ENCODE measurements around the gene ABHD16B. TPM values are rescaled to one million over a fixed set of nuclear protein-coding genes. Genes with fewer than 3 reads are reported as not detected.

The ABHD16B gene
- total and polyA plus RNA-seq, 10 of the 15 experiments (the other 5 are each of a cell fraction or from before 2014, with no cell fraction given): 0.13 TPM; not detected in 9

GRCh38 chr20:63835021-63835858 lies 26.1 kb upstream of the ABHD16B start:
- in situ Hi-C loops (cut with MboI): no loop called here
- H3K4me1 ChIP-seq (ENCODE audit: control insufficient read depth, insufficient read depth, low read length): no peaks in the 10 kb centered on the region
- H3K9ac ChIP-seq (ENCODE audit: control insufficient read depth, insufficient read depth, low read length): no peak overlapping the region
- CTCF ChIA-PET: no interaction called here
- intact Hi-C loops (cut with micrococcal nuclease; ENCODE audit: unreplicated experiment): no loop called here
- ATAC-seq (peak; percentile 83), FAIRE-seq (no peak), DNase-seq (ENCODE audit: low read depth, low spot score) (no peak)
- H3K4me3 ChIP-seq: no peak overlapping the region
- H4K20me1 ChIP-seq (ENCODE audit: control insufficient read depth, insufficient read depth): no peaks in the 10 kb centered on the region
- SMC1A ChIA-PET (ENCODE audit: uncharacterized antibody, unreplicated experiment): no interaction called here
- no peak overlapping the region for H3K4me2 ChIP-seq (ENCODE audit: control insufficient read depth, insufficient read depth)
- POLR2A ChIA-PET: no interaction called here
- no peaks in the 10 kb centered on the region for H3K9me3 ChIP-seq (replicated peaks; ENCODE audit: control insufficient read depth, insufficient read depth, low read length)
- H3K27ac ChIP-seq (ENCODE audit: control insufficient read depth, insufficient read depth): no peak overlapping the region
- H3K36me3 ChIP-seq (ENCODE audit: control insufficient read depth in 2 of 2, insufficient read depth in 2 of 2, low read length in 1 of 2): no peaks in the 10 kb centered on the region
- BruUV-seq (replicated peaks): no TSS peak
- WGBS (ENCODE audit: insufficient coverage, insufficient replicate concordance, low lambda C conversion rate, missing lambda C conversion rate): 26% methylated on average over 14 of the region's 21 CpGs
- TF ChIP-seq NRF1 (conservative IDR thresholded peaks at IDR 0.05; ENCODE audit: low read depth, low read length) (no peak), HDAC6 (IDR thresholded peaks at IDR 0.05; ENCODE audit: unreplicated experiment) (no peak), SREBF2 (IDR thresholded peaks at IDR 0.05; ENCODE audit: low read length) (no peak), BMI1 (IDR thresholded peaks at IDR 0.05; ENCODE audit: borderline replicate concordance) (peak; percentile 76), SUZ12 (IDR thresholded peaks at IDR 0.05; ENCODE audit: unreplicated experiment) (no peak), KLF5 (IDR thresholded peaks at IDR 0.05; ENCODE audit: partially characterized antibody) (no peak), GATAD2B (conservative IDR thresholded peaks at IDR 0.05; ENCODE audit: low read depth) (no peak), CEBPB (IDR thresholded peaks at IDR 0.05; ENCODE audit: borderline replicate concordance in 1 of 2, low read depth in 2 of 2, low read length in 2 of 2) (no peak), MXI1 (IDR thresholded peaks at IDR 0.05; ENCODE audit: low read depth, low read length) (no peak), ASH2L (IDR thresholded peaks at IDR 0.05; ENCODE audit: borderline replicate concordance, low read depth) (no peak), POLR2A (IDR thresholded peaks at IDR 0.05; ENCODE audit: low read depth, low read length) (no peak), NFXL1 (IDR thresholded peaks at IDR 0.05; ENCODE audit: borderline replicate concordance) (no peak), MEF2B (IDR thresholded peaks at IDR 0.05; ENCODE audit: partially characterized antibody, poor library complexity, severe bottlenecking) (no peak), NFYB (IDR thresholded peaks at IDR 0.05; ENCODE audit: insufficient read depth, low read depth, low read length) (peak; percentile 51; the same call in 1 of the 2 replicates), PKNOX1 (IDR thresholded peaks at IDR 0.05) (peak; percentile 95), POLR2AphosphoS2 (IDR thresholded peaks at IDR 0.05; ENCODE audit: low read depth, low read length) (no peak), SIN3A (IDR thresholded peaks at IDR 0.05; ENCODE audit: low read depth, low read length) (no peak), EGR1 (IDR thresholded peaks at IDR 0.05; ENCODE audit: borderline replicate concordance in 1 of 2, low read depth in 2 of 2, low read length in 2 of 2) (no peak), TAF1 (IDR thresholded peaks at IDR 0.05; ENCODE audit: borderline replicate concordance, low read depth, low read length) (no peak), ZNF217 (IDR thresholded peaks at IDR 0.05) (no peak), SP1 (IDR thresholded peaks at IDR 0.05; ENCODE audit: low read depth, low read length) (peak; percentile 82), RAD51 (IDR thresholded peaks at IDR 0.05) (no peak), RUNX3 (IDR thresholded peaks at IDR 0.05; ENCODE audit: low read length) (peak; percentile 29), ZNF384 (IDR thresholded peaks at IDR 0.05; ENCODE audit: borderline replicate concordance, low read depth, low read length) (no peak)
- TF ChIP-seq, protein P1, sequence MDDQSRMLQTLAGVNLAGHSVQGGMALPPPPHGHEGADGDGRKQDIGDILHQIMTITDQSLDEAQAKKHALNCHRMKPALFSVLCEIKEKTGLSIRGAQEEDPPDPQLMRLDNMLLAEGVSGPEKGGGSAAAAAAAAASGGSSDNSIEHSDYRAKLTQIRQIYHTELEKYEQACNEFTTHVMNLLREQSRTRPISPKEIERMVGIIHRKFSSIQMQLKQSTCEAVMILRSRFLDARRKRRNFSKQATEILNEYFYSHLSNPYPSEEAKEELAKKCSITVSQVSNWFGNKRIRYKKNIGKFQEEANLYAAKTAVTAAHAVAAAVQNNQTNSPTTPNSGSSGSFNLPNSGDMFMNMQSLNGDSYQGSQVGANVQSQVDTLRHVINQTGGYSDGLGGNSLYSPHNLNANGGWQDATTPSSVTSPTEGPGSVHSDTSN (IDR thresholded peaks at IDR 0.05; ENCODE audit: insufficient replicate concordance, low read depth, low read length): peak; percentile 90
- H3K79me2 ChIP-seq (ENCODE audit: control insufficient read depth, insufficient read depth, low read length): no peaks in the 10 kb centered on the region
- H2AFZ ChIP-seq (ENCODE audit: control insufficient read depth, low read depth, low read length): no peak overlapping the region
- RAD21 ChIA-PET (ENCODE audit: unreplicated experiment): no interaction called here
- no peaks in the 10 kb centered on the region; a peak in 1 of 4 replicates for H3K27me3 ChIP-seq (replicated peaks in 1 of 2; ENCODE audit: control insufficient read depth in 2 of 2, insufficient read depth in 2 of 2, low read length in 1 of 2)
